Astrocyte of the cerebellum (primary cell): ENCODE results near the gene CCDC87.
A peak's percentile ranks its signal among the peaks of the same experiment; 100 is the strongest.
"Not testable (repeated sequence)": the region's sequence is repeated elsewhere in the genome, so short reads cannot be mapped to it uniquely, and the experiment has no call there.

ENCODE experiments used
- DNase-seq: peaks from one replicate; pipeline ENCODE4 v3.0.0-alpha.2; 2011; ENCODE audit warnings: low read depth
- H3K4me3 ChIP-seq: 2 replicates; pipeline ENCODE4 v1.5.1; 2011; ENCODE audit warnings: mild to moderate bottlenecking, low read depth, low read length, moderate library complexity
- CTCF ChIP-seq: IDR thresholded peaks from 2 replicates; pipeline ENCODE4 v1.5.1; 2012; ENCODE audit warnings: low read length, low read depth, moderate library complexity, mild to moderate bottlenecking; ENCODE audit errors: missing control alignments
- in situ Hi-C: cut with HindIII; loops from 2 replicates; pipeline ENCODE4 v1.10.0; 2017; ENCODE audit warnings: low sequenced_read_pairs

CCDC87 gene

DNA sequence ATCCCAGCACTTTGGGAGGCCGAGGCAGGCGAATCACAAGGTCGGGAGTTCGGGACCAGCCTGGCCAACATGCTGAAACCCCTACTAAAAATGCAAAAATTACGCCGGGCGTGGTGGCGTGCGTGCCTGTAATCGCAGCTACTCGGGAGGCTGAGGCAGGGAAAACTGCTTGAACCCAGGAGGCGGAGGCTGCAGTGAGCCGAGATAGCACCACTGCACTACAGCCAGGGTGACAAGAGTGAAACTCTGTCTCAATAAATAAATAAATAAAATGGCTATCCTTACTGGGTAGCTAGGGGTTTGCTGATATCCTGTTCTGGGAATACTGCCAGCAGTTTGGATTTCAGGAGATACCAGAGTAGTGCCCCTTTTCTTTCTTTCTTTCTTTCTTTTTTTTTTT, 21.2 kb upstream of the CCDC87 start:
- H3K4me3 ChIP-seq, result no peak overlapping the region
- no peak for DNase-seq
- no peak for TF ChIP-seq CTCF
- in situ Hi-C loops, result no loop called here

GRCh38 chr11:66612458-66612857, 19.6 kb upstream of the CCDC87 start:
- no peak for TF ChIP-seq CTCF
- no peak overlapping the region for H3K4me3 ChIP-seq
- DNase-seq, result no peak
- in situ Hi-C loops, result no loop called here

- no peak for TF ChIP-seq CTCF
- in situ Hi-C loops, result no loop called here
- no peak for DNase-seq
- H3K4me3 ChIP-seq, result no peak overlapping the region
These were observed 17.1 kb upstream of the CCDC87 start for GRCh38 chr11:66609721-66610617.

- no peak overlapping the region for H3K4me3 ChIP-seq
- peak; percentile 86 for DNase-seq
- TF ChIP-seq CTCF, result no peak
- in situ Hi-C loops, result no loop called here
These were observed 14.4 kb upstream of the CCDC87 start for GRCh38 chr11:66607126-66607834.

DNA sequence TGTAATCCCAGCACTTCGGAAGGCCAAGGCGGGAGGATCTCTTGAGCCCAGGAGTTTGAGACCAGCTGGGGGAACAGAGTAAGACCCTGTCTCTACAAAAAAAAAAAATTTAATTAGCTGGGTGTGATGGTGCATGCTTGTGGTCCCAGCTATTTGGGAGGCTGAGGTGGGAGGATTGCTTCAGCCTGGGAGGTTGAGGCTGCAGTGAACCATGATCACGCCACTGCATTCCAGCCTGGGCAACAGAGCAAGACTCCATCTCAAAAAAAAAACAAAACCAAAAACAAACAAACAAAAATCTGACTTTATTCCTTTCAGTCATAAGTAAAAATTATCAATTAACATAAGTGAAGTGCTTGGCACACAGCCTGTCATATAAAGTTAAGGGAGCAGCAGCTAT, 13.7 kb upstream of the CCDC87 start:
- H3K4me3 ChIP-seq, in situ Hi-C loops, DNase-seq: not testable (repeated sequence)

GRCh38 chr11:66604155-66604554, 11.3 kb upstream of the CCDC87 start:
- DNase-seq, result no peak
- no peak overlapping the region for H3K4me3 ChIP-seq
- in situ Hi-C loops, result no loop called here
- TF ChIP-seq CTCF, result no peak

GRCh38 chr11:66603072-66603471, 10.2 kb upstream of the CCDC87 start:
- no peak overlapping the region for H3K4me3 ChIP-seq
- in situ Hi-C loops, result no loop called here
- TF ChIP-seq CTCF, result no peak
- no peak for DNase-seq
